Measurements from ENCODE around the gene NBPF6.
"Not testable (repeated sequence)": the region's sequence is repeated elsewhere in the genome, so short reads cannot be mapped to it uniquely, and the experiment has no call there.

DNA sequence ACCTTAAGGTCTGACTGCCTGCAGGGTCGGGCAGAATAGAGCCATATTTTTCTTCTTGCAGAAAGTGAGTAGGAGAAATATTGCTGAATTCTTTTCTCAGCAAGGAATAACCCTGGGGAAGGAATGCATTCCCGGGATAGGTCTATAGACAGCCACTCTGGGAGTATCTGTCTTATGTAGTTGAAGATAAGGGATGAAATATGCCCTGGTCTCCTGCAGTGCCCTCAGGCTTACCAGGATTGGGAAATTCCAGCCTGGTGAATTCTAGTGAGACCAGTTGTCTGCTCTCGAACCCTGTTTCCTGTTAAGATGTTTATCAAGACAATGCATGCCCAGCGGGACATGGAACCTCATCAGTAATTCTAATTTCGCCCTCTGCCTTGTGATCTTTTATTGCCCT, 35.8 kb downstream of the NBPF6 start:
- TF ChIP-seq, protein P1, sequence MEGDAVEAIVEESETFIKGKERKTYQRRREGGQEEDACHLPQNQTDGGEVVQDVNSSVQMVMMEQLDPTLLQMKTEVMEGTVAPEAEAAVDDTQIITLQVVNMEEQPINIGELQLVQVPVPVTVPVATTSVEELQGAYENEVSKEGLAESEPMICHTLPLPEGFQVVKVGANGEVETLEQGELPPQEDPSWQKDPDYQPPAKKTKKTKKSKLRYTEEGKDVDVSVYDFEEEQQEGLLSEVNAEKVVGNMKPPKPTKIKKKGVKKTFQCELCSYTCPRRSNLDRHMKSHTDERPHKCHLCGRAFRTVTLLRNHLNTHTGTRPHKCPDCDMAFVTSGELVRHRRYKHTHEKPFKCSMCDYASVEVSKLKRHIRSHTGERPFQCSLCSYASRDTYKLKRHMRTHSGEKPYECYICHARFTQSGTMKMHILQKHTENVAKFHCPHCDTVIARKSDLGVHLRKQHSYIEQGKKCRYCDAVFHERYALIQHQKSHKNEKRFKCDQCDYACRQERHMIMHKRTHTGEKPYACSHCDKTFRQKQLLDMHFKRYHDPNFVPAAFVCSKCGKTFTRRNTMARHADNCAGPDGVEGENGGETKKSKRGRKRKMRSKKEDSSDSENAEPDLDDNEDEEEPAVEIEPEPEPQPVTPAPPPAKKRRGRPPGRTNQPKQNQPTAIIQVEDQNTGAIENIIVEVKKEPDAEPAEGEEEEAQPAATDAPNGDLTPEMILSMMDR (conservative IDR thresholded peaks at IDR 0.05; ENCODE audit: low read depth, low read length), result not testable (repeated sequence)
- not testable (repeated sequence) for TF ChIP-seq EZH2 (IDR thresholded peaks at IDR 0.05; ENCODE audit: borderline replicate concordance, low read depth, low read length, poor library complexity, severe bottlenecking)

Data from A673 (cell line).